Mucosa of descending colon (tissue), 3 donors: ENCODE data around the gene NFATC1. TPM values are rescaled to one million over a fixed set of nuclear protein-coding genes. Genes with fewer than 3 reads are reported as not detected.

ENCODE experiments used
- ATAC-seq: fragments of 200-7000 bp; cut with Tn5 transposase; one replicate; pipeline ENCODE4 v1.9.1; 2020; ENCODE audit warnings: mild to moderate bottlenecking, moderate library complexity
- DNase-seq, 3 donors: peaks; one replicate each; pipeline ENCODE4 v3.0.0-alpha.2; 2020
- H3K36me3 ChIP-seq: fragments of 200-600 bp; one replicate; pipeline ENCODE4 v1.8.0; 2021; ENCODE audit warnings: low read depth, mild to moderate bottlenecking
- H3K4me1 ChIP-seq: fragments of 200-600 bp; one replicate; pipeline ENCODE4 v1.8.0; 2021; ENCODE audit warnings: low read depth, mild to moderate bottlenecking
- H3K4me3 ChIP-seq: fragments of 200-600 bp; one replicate; pipeline ENCODE4 v1.8.0; 2021; ENCODE audit warnings: mild to moderate bottlenecking
- H3K9me3 ChIP-seq: fragments of 200-600 bp; one replicate; pipeline ENCODE4 v1.8.0; 2021; ENCODE audit warnings: mild to moderate bottlenecking
- CTCF ChIP-seq: fragments of 200-600 bp; IDR thresholded peaks from one replicate; pipeline ENCODE4 v1.8.0; 2022; ENCODE audit warnings: antibody characterized with exemption, mild to moderate bottlenecking
- intact Hi-C, 2 donors: fragments of 100-400 bp; cut with DNase I in 1 of 2; cut with micrococcal nuclease in 1 of 2; formaldehyde crosslinking; loops; one replicate each; pipeline versions ENCODE4 v1.11.0 to v1.11.1; 2022; cut with DNase I, micrococcal nuclease
- total RNA-seq, 3 donors: library from RNA; stranded (reverse); fragmentation: NEBNext Ultra II Directional in 2 of 3; extraction: Animal tissue kit (Norgen Biotek cat#: 25700) in 2 of 3; gene quantifications; one replicate each; pipeline versions ENCODE4 v1.2.1 to v1.2.4, GENCODE V29; 2021 to 2023
- donor health status: DM: no; HTN: no; CAD: no; lungs with moderate emphysema.
- donor health status: DM: no; HTN: no; CAD: no.
- donor health status: DM: no; HTN: yes; CAD: no.

Gene NFATC1
- total RNA-seq, 3 donors from 2014 or later, result 2.9 to 12.9 (median 4.6) TPM

DNA sequence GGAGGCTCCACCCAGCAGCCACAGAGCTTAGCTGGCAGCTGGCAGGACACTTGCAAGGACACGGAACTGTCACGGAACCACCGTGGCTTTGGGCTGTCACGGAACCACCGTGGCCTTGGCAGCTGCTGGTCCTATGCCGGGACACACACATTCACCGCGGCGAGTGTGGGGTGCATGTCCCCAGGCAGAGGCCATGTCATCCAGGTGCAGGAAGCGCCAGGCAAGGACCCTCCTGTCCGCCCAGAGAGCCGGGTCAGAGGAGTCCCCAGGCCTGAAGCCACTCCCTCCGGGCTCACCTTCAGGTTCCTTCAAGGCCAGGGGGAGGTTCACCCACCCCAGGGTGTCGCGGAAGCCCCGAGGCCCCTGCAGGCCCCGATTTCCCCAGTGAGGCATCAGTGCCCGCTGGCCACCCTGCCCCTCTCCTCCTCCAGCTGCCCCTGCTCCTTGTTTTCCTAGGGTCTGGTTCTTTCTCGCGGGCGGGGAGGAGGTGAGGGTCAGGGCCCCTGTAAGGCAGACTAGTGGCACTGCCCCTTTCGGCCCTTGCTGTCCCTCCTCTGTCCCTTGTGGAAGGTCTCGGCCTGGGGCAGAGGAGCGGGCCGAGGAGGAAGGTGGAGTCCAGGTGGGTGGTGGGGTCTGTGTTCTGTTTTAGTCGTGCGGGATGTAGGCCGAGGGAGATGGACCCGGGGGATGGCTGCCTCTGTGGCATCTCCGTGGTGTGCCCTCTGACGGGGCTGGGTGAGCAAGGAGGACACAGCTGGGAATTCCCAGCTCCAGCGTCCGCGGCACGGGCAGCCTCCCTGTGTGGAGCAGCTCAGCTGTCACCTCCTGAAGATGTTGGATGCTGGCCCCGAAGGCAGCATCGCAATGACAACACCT is 60.6 kb downstream of the NFATC1 start:
- Histone ChIP-seq H3K4me1 (no peaks in the 10 kb centered on the region), H3K36me3 (no peaks in the 10 kb centered on the region), H3K9me3 (no peaks in the 10 kb centered on the region), H3K4me3 (no peak overlapping the region)
- DNase-seq (no peak), ATAC-seq (no peak)
- TF ChIP-seq CTCF, result no peak
- intact Hi-C loops, result no loop called here

DNA sequence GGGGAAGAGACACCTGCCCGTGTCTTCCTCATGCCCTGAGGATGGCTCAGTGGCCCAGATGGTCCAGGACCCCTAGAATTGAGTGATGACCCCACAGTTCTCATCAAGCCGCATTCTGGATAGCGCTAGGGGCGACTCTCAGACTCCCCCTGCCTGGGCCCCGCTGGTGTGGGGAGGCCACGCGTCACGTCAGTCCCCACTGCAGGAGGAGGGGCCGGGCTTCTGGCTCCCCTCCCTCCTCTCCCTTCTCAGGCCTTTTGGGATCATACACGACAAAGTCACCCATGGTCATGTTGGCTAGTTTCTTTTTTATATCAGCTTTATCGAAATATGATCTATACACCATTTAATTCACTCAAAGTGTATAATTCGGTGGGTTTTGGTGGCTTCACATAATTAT is 61.5 kb downstream of the NFATC1 start:
- no peaks in the 10 kb centered on the region for H3K36me3 ChIP-seq
- no peak for ATAC-seq

GRCh38 chr18:79457652-79458051 is 61.9 kb downstream of the NFATC1 start:
- TF ChIP-seq CTCF, result no peak
- intact Hi-C loops, result no loop called here

More for the DNA sequence above, 61.5 kb downstream of the NFATC1 start:
- no peak for DNase-seq
- intact Hi-C loops, result no loop called here
- TF ChIP-seq CTCF, result no peak
- Histone ChIP-seq H3K4me1 (no peaks in the 10 kb centered on the region), H3K4me3 (no peak overlapping the region), H3K9me3 (no peaks in the 10 kb centered on the region)

DNA sequence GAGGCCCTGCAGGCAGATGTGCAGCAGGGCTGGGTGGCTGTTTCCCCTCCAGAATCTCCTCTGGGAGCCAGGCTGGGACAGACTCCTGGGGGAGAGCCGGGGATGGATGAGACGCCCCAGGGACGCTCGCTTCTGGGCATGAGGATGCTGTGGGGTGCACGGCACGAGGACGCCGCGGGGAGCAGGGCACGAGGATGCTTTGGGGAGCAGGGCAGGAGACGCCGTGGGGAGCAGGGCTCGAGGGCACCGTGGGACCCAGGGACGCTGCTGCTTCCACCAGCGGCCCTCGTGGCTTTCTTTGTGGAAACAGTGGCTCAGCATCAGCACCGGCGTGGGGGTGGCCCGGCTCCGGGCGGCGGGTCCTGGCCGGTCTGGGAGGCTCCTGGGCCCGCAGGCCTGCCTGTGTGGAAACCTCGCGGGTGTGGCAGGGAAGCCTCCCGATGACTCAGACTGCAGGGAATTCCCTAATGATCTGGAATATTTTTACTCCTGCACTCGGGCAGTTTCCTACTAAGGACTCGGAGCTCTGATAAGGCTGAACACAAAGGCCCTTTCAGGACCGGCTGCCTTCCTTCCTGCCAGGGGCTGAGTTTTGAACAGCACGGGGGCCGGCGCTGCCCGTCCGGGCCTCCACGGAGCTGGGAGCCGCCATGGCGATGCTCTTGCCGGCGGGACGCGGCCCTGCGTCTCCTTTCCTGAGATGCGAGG is 62.6 kb downstream of the NFATC1 start:
- peak; percentile 55 for ATAC-seq
- peak in 1 of 3 donors; percentile 19 for DNase-seq
- H3K4me3 ChIP-seq, result no peak overlapping the region
- TF ChIP-seq CTCF, result no peak
- H3K4me1 ChIP-seq, result no peaks in the 10 kb centered on the region
- intact Hi-C loops, result no loop called here
- no peaks in the 10 kb centered on the region for H3K36me3 ChIP-seq
- H3K9me3 ChIP-seq, result no peaks in the 10 kb centered on the region

More at GRCh38 chr18:79457652-79458051, 61.9 kb downstream of the NFATC1 start:
- ATAC-seq (no peak), DNase-seq (no peak)
- Histone ChIP-seq H3K4me3 (no peak overlapping the region), H3K9me3 (no peaks in the 10 kb centered on the region), H3K4me1 (no peaks in the 10 kb centered on the region), H3K36me3 (no peaks in the 10 kb centered on the region)

DNA sequence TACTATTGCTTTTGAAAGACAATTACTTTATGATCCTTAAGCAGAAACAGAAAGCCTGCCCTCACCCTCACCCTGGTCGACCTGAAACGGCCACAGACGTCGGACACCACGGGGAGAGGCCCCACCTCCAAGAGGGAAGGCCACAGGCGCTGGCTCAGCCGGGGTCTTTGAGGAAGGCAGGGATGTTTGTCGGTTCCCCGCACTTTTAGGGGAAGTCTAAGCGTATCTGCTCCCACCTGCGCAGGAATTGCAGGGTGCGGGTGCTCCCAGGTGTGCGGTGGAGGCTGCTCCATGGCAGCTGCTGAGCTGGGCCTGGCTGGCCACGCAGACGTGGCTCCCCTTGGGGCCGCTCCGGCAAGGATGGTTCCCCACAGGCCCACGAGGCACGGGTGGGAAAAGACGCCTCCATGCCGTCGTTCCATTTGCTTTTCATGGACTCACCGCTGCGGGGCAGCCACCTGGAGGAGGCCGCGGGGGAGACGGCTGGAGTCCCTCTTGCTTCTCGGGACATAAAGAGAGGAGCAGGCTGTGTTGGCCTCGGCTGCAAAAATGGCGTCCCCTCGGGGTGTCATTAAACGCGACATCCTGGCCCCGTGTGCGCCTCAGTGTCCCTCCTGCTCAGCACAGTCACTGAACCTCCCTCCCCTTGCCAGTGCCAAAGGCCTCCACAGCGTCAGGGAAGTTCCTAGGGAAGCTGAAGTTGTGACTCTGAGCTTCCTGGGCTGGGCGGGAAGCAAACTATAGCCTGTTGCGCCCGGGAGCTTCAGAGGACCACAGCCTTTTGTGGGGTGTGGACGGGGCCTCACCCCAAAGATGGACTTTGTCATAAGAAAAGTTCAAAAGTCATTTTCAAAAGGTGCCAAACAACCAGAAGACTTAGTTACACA is 63.4 kb downstream of the NFATC1 start:
- no peaks in the 10 kb centered on the region for H3K36me3 ChIP-seq
- H3K4me3 ChIP-seq, result no peak overlapping the region
- H3K9me3 ChIP-seq, result no peaks in the 10 kb centered on the region
- DNase-seq, result no peak
- ATAC-seq, result no peak
- intact Hi-C loops, result no loop called here
- no peaks in the 10 kb centered on the region for H3K4me1 ChIP-seq
- TF ChIP-seq CTCF, result no peak
